GM23338 (cell line): ENCODE results near the gene CDC42BPA. TPM values are rescaled to one million over a fixed set of nuclear protein-coding genes. Genes with fewer than 3 reads are reported as not detected.

Experiments
- ATAC-seq: fragments of 200-7000 bp; cut with Tn5 transposase; 3 replicates; pipeline ENCODE4 v1.9.1; 2020
- DNase-seq: peaks from one replicate; pipeline ENCODE4 v3.0.0-alpha.2; 2015; ENCODE audit warnings: low spot score
- H2AFZ ChIP-seq: fragments of 200-600 bp; sonication (generic); 2 replicates; pipeline ENCODE4 v1.8.0; 2016; ENCODE audit warnings: antibody characterized with exemption, mild to moderate bottlenecking, moderate library complexity
- H3F3A ChIP-seq: fragments of 200-600 bp; sonication (generic); replicated peaks from 2 replicates; pipeline ENCODE4 v1.8.0; 2017; ENCODE audit warnings: antibody characterized with exemption, mixed run types, low read depth
- H3K27ac ChIP-seq: fragments of 200-600 bp; sonication (generic); 2 replicates; pipeline ENCODE4 v1.6.1; 2016; ENCODE audit warnings: low read depth
- H3K27me3 ChIP-seq: fragments of 200-600 bp; sonication (generic); 2 replicates; pipeline ENCODE4 v1.8.0; 2016; ENCODE audit warnings: mild to moderate bottlenecking, mixed run types, moderate library complexity; ENCODE audit not compliant: insufficient read depth
- H3K36me3 ChIP-seq: fragments of 200-600 bp; sonication (generic); 2 replicates; pipeline ENCODE4 v1.8.0; 2016; ENCODE audit warnings: mild to moderate bottlenecking; ENCODE audit not compliant: insufficient read depth
- H3K4me1 ChIP-seq: fragments of 200-600 bp; sonication (generic); 2 replicates; pipeline ENCODE4 v1.8.0; 2016; ENCODE audit warnings: mild to moderate bottlenecking, moderate library complexity; ENCODE audit not compliant: insufficient read depth
- H3K4me2 ChIP-seq: fragments of 200-600 bp; sonication (generic); 2 replicates; pipeline ENCODE4 v1.7.1; 2017; ENCODE audit warnings: mixed run types
- H3K4me3 ChIP-seq: fragments of 200-600 bp; sonication (generic); 2 replicates; pipeline ENCODE4 v1.6.1; 2016; ENCODE audit warnings: mixed run types
- H3K79me2 ChIP-seq: fragments of 200-600 bp; sonication (generic); replicated peaks from 2 replicates; pipeline ENCODE4 v1.8.0; 2017; ENCODE audit warnings: mild to moderate bottlenecking; ENCODE audit not compliant: insufficient read depth
- H3K9me2 ChIP-seq: fragments of 200-600 bp; sonication (generic); 2 replicates; pipeline ENCODE4 v1.8.0; 2017; ENCODE audit not compliant: insufficient read depth
- H4K20me1 ChIP-seq: fragments of 200-600 bp; sonication (generic); replicated peaks from 2 replicates; pipeline ENCODE4 v1.8.0; 2017; ENCODE audit warnings: mild to moderate bottlenecking; ENCODE audit not compliant: insufficient read depth
- H3K27ac Mint-ChIP-seq: 2 replicates; pipeline ENCODE4 v1.8.0; 2020; ENCODE audit warnings: inconsistent platforms, mild to moderate bottlenecking, moderate library complexity, mixed read lengths
- H3K27me3 Mint-ChIP-seq: 3 replicates; pipeline ENCODE4 v1.8.0; 2022; ENCODE audit warnings: low read depth, mild to moderate bottlenecking, moderate library complexity, mixed read lengths, inconsistent platforms; ENCODE audit not compliant: insufficient read depth, poor library complexity
- H3K36me3 Mint-ChIP-seq: 3 replicates; pipeline ENCODE4 v1.8.0; 2021; ENCODE audit warnings: low read depth, mild to moderate bottlenecking, inconsistent platforms, moderate library complexity, mixed read lengths
- H3K4me1 Mint-ChIP-seq: 3 replicates; pipeline ENCODE4 v1.8.0; 2020; ENCODE audit warnings: mild to moderate bottlenecking, inconsistent platforms, mixed read lengths
- H3K4me3 Mint-ChIP-seq: 3 replicates; pipeline ENCODE4 v1.8.0; 2021; ENCODE audit warnings: moderate library complexity, mild to moderate bottlenecking, inconsistent platforms, mixed read lengths
- H3K9me3 Mint-ChIP-seq: 3 replicates; pipeline ENCODE4 v1.8.0; 2020; ENCODE audit warnings: moderate library complexity, mild to moderate bottlenecking, inconsistent platforms, mixed read lengths
- CREB1 ChIP-seq: fragments of 250-450 bp; sonication (Bioruptor Pico); IDR thresholded peaks from 2 replicates; pipeline ENCODE4 v1.5.0; 2020; ENCODE audit warnings: low read depth, mild to moderate bottlenecking, moderate library complexity
- EZH2 ChIP-seq: fragments of 200-600 bp; sonication (generic); IDR thresholded peaks from one replicate; pipeline ENCODE4 v1.8.0; 2017; ENCODE audit warnings: antibody characterized with exemption, mild to moderate bottlenecking, low read depth; ENCODE audit not compliant: unreplicated experiment
- JUNB ChIP-seq: IDR thresholded peaks from one replicate; pipeline ENCODE4 v1.6.1; 2016; ENCODE audit warnings: antibody characterized with exemption; ENCODE audit not compliant: unreplicated experiment
- NANOG ChIP-seq: IDR thresholded peaks from 2 replicates; pipeline ENCODE4 v1.6.1; 2016; ENCODE audit warnings: antibody characterized with exemption, borderline replicate concordance
- ZNF114 ChIP-seq: fragments of 250-450 bp; sonication (Bioruptor Pico); IDR thresholded peaks from 2 replicates; pipeline ENCODE4 v1.5.0; 2020; ENCODE audit warnings: mild to moderate bottlenecking, moderate library complexity
- polyA plus RNA-seq: library from polyadenylated mRNA; unstranded; fragments of >200 nt; fragmentation: Nextera tagmentation; extraction: Ambion mirVana; gene quantifications from 2 replicates; pipeline ENCODE4 v1.2.1, GENCODE V29; 2016
- total RNA-seq: library from RNA; depleted of rRNA; stranded (reverse); fragments of >200 nt; shearing (Covaris generic); gene quantifications from 2 replicates; pipeline ENCODE4 v1.2.3, GENCODE V29; 2014
- TF ChIP-seq, protein P1 (sequence below): IDR thresholded peaks from one replicate; pipeline ENCODE4 v1.6.1; 2018; ENCODE audit warnings: antibody characterized with exemption; ENCODE audit not compliant: unreplicated experiment
- TF ChIP-seq, protein P2 (sequence below): IDR thresholded peaks from 2 replicates; pipeline ENCODE4 v1.6.1; 2016; ENCODE audit warnings: antibody characterized with exemption
- TF ChIP-seq, protein P3 (sequence below): fragments of 250-450 bp; sonication (Bioruptor Pico); IDR thresholded peaks from 2 replicates; pipeline ENCODE4 v1.5.0; 2020; ENCODE audit warnings: mild to moderate bottlenecking, moderate library complexity

The CDC42BPA gene
- total and polyA plus RNA-seq, 2 experiments from 2014 or later = 17.7 to 40.1 TPM

DNA sequence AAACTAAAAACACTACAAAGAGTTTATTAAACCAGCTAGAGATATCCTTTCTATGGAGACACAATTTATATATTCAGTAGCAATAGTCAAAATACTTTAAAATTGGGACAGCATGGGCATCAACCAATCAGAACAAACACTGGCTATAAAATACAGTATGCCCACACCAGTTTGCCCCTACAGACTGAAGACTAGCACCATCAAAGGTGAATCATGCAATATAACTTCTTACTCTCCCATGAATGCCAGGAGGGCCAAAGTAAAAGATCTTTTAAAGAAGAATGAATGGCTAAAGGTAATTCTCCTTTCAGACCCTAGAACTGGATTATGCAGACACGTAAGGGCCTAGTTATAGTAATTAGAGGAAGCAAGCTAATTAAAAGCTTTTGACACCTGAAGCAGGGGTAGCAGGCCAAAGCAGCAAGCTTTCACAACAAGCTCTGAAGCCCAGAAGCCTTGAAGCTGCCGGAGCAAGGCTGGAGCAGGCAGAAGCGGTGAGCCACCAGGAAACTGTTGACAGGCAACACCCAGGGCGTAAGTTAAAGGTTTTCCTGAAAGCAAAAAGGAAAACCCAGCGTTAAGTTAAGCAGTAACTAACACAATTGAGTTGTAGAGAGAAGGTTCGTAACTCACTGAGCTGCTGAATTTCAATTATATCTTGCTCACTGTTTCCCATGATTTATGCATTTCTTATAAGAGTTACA, 99.3 kb downstream of the CDC42BPA start:
- ATAC-seq (no peak), DNase-seq (no peak)
- Mint-ChIP-seq H3K36me3 (no peaks in the 10 kb centered on the region), H3K4me1 (peaks cover 7% of the 10 kb centered on the region), H3K4me3 (no peak overlapping the region), H3K27ac (no peak overlapping the region), H3K27me3 (peaks cover 3% of the 10 kb centered on the region), H3K9me3 (no peaks in the 10 kb centered on the region)
- Histone ChIP-seq H3K4me1 (no peaks in the 10 kb centered on the region), H2AFZ (no peak overlapping the region), H3F3A (no peaks in the 10 kb centered on the region), H3K4me2 (no peak overlapping the region), H3K79me2 (peaks cover 22% of the 10 kb centered on the region), H3K36me3 (no peaks in the 10 kb centered on the region), H3K4me3 (no peak overlapping the region), H3K9me2 (no peaks in the 10 kb centered on the region), H3K27ac (no peak overlapping the region), H3K27me3 (no peaks in the 10 kb centered on the region), H4K20me1 (no peaks in the 10 kb centered on the region)
- TF ChIP-seq, protein P1, sequence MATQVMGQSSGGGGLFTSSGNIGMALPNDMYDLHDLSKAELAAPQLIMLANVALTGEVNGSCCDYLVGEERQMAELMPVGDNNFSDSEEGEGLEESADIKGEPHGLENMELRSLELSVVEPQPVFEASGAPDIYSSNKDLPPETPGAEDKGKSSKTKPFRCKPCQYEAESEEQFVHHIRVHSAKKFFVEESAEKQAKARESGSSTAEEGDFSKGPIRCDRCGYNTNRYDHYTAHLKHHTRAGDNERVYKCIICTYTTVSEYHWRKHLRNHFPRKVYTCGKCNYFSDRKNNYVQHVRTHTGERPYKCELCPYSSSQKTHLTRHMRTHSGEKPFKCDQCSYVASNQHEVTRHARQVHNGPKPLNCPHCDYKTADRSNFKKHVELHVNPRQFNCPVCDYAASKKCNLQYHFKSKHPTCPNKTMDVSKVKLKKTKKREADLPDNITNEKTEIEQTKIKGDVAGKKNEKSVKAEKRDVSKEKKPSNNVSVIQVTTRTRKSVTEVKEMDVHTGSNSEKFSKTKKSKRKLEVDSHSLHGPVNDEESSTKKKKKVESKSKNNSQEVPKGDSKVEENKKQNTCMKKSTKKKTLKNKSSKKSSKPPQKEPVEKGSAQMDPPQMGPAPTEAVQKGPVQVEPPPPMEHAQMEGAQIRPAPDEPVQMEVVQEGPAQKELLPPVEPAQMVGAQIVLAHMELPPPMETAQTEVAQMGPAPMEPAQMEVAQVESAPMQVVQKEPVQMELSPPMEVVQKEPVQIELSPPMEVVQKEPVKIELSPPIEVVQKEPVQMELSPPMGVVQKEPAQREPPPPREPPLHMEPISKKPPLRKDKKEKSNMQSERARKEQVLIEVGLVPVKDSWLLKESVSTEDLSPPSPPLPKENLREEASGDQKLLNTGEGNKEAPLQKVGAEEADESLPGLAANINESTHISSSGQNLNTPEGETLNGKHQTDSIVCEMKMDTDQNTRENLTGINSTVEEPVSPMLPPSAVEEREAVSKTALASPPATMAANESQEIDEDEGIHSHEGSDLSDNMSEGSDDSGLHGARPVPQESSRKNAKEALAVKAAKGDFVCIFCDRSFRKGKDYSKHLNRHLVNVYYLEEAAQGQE = no peak
- no peak for TF ChIP-seq ZNF114

DNA sequence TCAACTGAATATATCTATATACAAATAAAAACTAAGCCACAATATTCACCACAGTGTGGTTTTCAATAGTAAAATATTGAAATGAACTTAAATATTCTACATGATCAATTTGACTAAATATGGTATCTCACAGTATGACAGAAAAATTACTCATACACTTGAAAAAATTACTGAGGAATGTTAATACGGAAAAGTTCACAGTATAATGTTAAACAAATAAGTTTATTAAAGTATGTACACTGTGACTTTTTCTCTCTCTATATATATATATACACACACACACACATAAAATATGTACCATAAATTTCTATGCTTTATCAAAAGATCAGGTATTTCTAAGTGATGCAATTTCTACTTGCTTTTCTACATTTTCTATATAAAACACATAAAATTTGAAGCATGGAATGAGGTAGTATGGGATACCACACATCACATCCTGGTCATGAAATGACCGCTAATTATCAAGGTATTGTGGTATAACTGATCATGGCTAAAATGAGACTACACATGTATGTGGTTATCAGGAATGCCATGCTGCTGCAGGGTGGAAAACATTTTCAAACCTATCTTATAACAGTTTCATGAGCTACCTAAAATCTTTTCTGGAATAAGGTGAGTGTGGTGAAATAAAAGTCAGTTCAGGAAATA, 102.3 kb downstream of the CDC42BPA start:
- no peak overlapping the region for H3K27ac Mint-ChIP-seq
- no peak overlapping the region for H3K4me3 ChIP-seq
- no peaks in the 10 kb centered on the region for H3K27me3 ChIP-seq
- ATAC-seq = no peak
- no peak overlapping the region for H2AFZ ChIP-seq
- H3K79me2 ChIP-seq = peaks cover 15% of the 10 kb centered on the region
- H3K9me2 ChIP-seq = no peaks in the 10 kb centered on the region
- H3K4me1 Mint-ChIP-seq = peaks cover 2% of the 10 kb centered on the region; the same call in 1 of the 3 replicates
- H3K27me3 Mint-ChIP-seq = peaks cover 4% of the 10 kb centered on the region
- no peak overlapping the region for H3K27ac ChIP-seq
- no peak overlapping the region for H3K4me3 Mint-ChIP-seq
- H3K4me1 ChIP-seq = no peaks in the 10 kb centered on the region
- H3K9me3 Mint-ChIP-seq = no peaks in the 10 kb centered on the region
- H3K36me3 ChIP-seq = no peaks in the 10 kb centered on the region
- no peaks in the 10 kb centered on the region for H4K20me1 ChIP-seq
- H3F3A ChIP-seq = no peaks in the 10 kb centered on the region
- DNase-seq = no peak
- H3K36me3 Mint-ChIP-seq = peaks cover 9% of the 10 kb centered on the region
- no peak overlapping the region for H3K4me2 ChIP-seq
- no peak for TF ChIP-seq CREB1 (CRISPR knock-in tag)
- no peak for TF ChIP-seq JUNB
- TF ChIP-seq, protein P2, sequence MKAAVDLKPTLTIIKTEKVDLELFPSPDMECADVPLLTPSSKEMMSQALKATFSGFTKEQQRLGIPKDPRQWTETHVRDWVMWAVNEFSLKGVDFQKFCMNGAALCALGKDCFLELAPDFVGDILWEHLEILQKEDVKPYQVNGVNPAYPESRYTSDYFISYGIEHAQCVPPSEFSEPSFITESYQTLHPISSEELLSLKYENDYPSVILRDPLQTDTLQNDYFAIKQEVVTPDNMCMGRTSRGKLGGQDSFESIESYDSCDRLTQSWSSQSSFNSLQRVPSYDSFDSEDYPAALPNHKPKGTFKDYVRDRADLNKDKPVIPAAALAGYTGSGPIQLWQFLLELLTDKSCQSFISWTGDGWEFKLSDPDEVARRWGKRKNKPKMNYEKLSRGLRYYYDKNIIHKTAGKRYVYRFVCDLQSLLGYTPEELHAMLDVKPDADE = no peak
- no peak for TF ChIP-seq EZH2
- no peak for TF ChIP-seq NANOG
- TF ChIP-seq, protein P3, sequence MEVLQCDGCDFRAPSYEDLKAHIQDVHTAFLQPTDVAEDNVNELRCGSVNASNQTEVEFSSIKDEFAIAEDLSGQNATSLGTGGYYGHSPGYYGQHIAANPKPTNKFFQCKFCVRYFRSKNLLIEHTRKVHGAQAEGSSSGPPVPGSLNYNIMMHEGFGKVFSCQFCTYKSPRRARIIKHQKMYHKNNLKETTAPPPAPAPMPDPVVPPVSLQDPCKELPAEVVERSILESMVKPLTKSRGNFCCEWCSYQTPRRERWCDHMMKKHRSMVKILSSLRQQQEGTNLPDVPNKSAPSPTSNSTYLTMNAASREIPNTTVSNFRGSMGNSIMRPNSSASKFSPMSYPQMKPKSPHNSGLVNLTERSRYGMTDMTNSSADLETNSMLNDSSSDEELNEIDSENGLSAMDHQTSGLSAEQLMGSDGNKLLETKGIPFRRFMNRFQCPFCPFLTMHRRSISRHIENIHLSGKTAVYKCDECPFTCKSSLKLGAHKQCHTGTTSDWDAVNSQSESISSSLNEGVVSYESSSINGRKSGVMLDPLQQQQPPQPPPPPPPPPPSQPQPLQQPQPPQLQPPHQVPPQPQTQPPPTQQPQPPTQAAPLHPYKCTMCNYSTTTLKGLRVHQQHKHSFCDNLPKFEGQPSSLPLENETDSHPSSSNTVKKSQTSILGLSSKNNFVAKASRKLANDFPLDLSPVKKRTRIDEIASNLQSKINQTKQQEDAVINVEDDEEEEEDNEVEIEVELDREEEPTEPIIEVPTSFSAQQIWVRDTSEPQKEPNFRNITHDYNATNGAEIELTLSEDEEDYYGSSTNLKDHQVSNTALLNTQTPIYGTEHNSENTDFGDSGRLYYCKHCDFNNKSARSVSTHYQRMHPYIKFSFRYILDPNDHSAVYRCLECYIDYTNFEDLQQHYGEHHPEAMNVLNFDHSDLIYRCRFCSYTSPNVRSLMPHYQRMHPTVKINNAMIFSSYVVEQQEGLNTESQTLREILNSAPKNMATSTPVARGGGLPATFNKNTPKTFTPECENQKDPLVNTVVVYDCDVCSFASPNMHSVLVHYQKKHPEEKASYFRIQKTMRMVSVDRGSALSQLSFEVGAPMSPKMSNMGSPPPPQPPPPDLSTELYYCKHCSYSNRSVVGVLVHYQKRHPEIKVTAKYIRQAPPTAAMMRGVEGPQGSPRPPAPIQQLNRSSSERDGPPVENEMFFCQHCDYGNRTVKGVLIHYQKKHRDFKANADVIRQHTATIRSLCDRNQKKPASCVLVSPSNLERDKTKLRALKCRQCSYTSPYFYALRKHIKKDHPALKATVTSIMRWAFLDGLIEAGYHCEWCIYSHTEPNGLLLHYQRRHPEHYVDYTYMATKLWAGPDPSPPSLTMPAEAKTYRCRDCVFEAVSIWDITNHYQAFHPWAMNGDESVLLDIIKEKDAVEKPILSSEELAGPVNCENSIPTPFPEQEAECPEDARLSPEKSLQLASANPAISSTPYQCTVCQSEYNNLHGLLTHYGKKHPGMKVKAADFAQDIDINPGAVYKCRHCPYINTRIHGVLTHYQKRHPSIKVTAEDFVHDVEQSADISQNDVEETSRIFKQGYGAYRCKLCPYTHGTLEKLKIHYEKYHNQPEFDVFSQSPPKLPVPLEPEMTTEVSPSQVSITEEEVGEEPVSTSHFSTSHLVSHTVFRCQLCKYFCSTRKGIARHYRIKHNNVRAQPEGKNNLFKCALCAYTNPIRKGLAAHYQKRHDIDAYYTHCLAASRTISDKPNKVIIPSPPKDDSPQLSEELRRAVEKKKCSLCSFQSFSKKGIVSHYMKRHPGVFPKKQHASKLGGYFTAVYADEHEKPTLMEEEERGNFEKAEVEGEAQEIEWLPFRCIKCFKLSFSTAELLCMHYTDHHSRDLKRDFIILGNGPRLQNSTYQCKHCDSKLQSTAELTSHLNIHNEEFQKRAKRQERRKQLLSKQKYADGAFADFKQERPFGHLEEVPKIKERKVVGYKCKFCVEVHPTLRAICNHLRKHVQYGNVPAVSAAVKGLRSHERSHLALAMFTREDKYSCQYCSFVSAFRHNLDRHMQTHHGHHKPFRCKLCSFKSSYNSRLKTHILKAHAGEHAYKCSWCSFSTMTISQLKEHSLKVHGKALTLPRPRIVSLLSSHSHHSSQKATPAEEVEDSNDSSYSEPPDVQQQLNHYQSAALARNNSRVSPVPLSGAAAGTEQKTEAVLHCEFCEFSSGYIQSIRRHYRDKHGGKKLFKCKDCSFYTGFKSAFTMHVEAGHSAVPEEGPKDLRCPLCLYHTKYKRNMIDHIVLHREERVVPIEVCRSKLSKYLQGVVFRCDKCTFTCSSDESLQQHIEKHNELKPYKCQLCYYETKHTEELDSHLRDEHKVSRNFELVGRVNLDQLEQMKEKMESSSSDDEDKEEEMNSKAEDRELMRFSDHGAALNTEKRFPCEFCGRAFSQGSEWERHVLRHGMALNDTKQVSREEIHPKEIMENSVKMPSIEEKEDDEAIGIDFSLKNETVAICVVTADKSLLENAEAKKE (CRISPR knock-in tag) = no peak
